BLaER1 (cell line): ENCODE data around the gene TMEM161B.
A peak's percentile ranks its signal among the peaks of the same experiment; 100 is the strongest.
"Not testable (repeated sequence)": the region's sequence is repeated elsewhere in the genome, so short reads cannot be mapped to it uniquely, and the experiment has no call there.

Source experiments
- H3K27ac ChIP-seq: shearing (Covaris generic); formaldehyde crosslinking; 2 replicates; pipeline ENCODE4 v1.8.1; 2022
- H3K27me3 ChIP-seq: shearing (Covaris generic); formaldehyde crosslinking; 2 replicates; pipeline ENCODE4 v1.8.1; 2022
- H3K36me3 ChIP-seq: shearing (Covaris generic); formaldehyde crosslinking; 2 replicates; pipeline ENCODE4 v1.8.1; 2022
- H3K4me1 ChIP-seq: shearing (Covaris generic); formaldehyde crosslinking; 2 replicates; pipeline ENCODE4 v1.8.1; 2022
- H3K4me2 ChIP-seq: shearing (Covaris generic); formaldehyde crosslinking; 2 replicates; pipeline ENCODE4 v1.8.1; 2022
- H3K4me3 ChIP-seq: shearing (Covaris generic); formaldehyde crosslinking; 2 replicates; pipeline ENCODE4 v1.8.1; 2022
- H3K9ac ChIP-seq: shearing (Covaris generic); formaldehyde crosslinking; 2 replicates; pipeline ENCODE4 v1.8.1; 2022
- H3K9me3 ChIP-seq: shearing (Covaris generic); formaldehyde crosslinking; 2 replicates; pipeline ENCODE4 v1.8.1; 2022
- H4K20me1 ChIP-seq: shearing (Covaris generic); formaldehyde crosslinking; 2 replicates; pipeline ENCODE4 v1.8.1; 2022
- Cebpa-rat ChIP-seq: shearing (Covaris generic); IDR thresholded peaks from 2 replicates; pipeline ENCODE4 v1.8.1; 2022

TMEM161B gene

DNA sequence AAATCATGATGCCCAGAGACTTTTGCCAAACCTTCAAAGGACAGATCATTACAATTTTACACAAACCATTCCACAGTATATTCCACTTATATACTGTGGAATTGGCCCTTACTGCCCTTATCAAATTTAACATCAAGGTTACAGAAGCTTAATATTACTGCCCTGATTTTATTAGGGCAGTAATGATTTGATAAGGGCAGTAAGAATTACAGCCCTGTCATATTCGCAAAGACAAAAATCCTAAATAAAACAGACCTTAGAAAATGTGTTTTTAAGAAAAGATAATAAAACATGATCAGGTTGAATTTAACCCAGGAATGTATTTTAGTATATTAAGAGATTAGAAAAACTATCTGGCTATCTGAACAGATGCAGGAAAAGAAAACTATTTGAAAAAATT lies 7.7 kb upstream of the TMEM161B start:
- H3K27me3 ChIP-seq = no peaks in the 10 kb centered on the region
- no peak for TF ChIP-seq Cebpa-rat
- H3K9ac ChIP-seq = no peak overlapping the region
- no peak overlapping the region for H3K27ac ChIP-seq
- no peaks in the 10 kb centered on the region for H3K4me1 ChIP-seq
- no peak overlapping the region for H3K4me3 ChIP-seq
- H3K4me2 ChIP-seq = no peak overlapping the region
- H3K36me3 ChIP-seq = peaks cover 18% of the 10 kb centered on the region
- no peaks in the 10 kb centered on the region for H4K20me1 ChIP-seq
- no peaks in the 10 kb centered on the region for H3K9me3 ChIP-seq

DNA sequence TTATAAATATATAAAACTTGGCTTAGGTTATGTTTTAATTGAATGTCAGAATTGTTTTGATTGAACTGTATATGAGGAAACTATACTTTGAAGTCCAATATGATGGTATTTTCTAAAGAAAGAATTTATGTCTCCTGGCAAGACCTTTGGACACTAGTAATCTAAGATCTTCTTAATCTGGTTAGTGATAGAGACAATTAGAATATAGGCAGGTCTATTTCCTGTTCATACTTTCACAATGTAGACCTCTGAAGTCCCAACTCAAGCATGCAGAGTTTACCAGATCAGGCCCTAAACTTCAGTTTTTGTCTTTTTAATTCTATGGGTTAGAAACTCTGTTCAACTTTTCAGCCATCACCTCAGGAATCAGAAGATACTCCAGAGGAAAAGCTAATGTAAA lies 6.9 kb upstream of the TMEM161B start:
- Histone ChIP-seq H3K9ac (no peak overlapping the region), H3K4me3 (no peak overlapping the region), H3K36me3 (peaks cover 20% of the 10 kb centered on the region), H3K27me3 (no peaks in the 10 kb centered on the region), H3K4me1 (peaks cover 4% of the 10 kb centered on the region), H4K20me1 (no peaks in the 10 kb centered on the region), H3K27ac (no peak overlapping the region), H3K4me2 (no peak overlapping the region), H3K9me3 (no peaks in the 10 kb centered on the region)
- TF ChIP-seq Cebpa-rat = no peak

DNA sequence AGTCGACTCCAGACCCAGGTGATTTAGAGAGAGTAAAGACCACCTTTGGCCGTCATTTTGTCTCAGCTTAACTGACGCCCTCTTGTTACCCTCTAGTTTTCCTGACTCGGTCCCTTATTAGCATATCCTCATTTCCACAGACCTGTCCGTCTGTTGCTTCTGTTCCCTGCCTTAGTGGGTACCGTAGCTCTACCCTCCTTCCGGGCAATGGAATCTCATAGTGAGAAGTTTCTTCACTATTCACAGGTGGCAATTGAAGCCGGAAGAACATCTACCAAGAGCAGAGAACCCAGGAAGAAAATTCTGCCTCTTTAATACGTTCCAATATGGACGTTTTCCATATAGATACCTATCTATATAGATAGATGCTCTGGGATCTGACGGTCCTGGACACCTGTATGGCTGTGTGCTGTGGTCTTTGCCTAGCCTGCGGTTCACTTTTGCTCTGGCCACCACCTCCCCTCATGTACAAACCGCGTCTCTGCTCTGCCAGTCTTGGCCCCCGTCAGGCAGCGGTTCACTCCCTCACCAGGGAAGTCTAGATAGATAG lies 652 bp upstream of the TMEM161B start:
- Histone ChIP-seq H3K4me2 (peak overlapping the region; percentile 79), H3K27ac (peak overlapping the region; percentile 64), H3K4me1 (peaks cover 31% of the 10 kb centered on the region), H3K27me3 (no peaks in the 10 kb centered on the region), H3K9me3 (peaks cover 15% of the 10 kb centered on the region), H3K36me3 (peaks cover 32% of the 10 kb centered on the region), H3K4me3 (peak overlapping the region; percentile 77), H3K9ac (peak overlapping the region; percentile 77), H4K20me1 (no peaks in the 10 kb centered on the region)
- no peak for TF ChIP-seq Cebpa-rat

DNA sequence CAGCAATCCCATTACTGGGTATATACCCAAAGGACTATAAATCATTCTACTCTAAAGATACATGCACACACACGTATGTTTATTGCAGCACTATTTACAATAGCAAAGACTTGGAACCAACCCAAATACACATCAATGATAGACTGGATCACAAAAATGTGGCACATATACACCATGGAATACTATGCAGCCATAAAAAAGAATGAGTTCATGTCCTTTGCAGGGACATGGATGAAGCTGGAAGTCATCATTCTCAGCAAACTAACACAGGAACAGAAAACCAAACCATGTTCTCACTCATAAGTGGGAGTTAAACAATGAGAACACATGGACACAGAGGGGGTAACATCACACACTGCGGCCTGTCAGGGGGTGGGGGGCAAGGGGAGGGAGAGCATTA lies 4.1 kb downstream of the TMEM161B start:
- Histone ChIP-seq H4K20me1 (peaks cover 38% of the 10 kb centered on the region), H3K36me3 (peaks cover 24% of the 10 kb centered on the region), H3K4me1 (peaks cover 17% of the 10 kb centered on the region), H3K9me3 (peaks cover 22% of the 10 kb centered on the region)
- H3K27me3 ChIP-seq, H3K4me2 ChIP-seq, H3K4me3 ChIP-seq, H3K9ac ChIP-seq, H3K27ac ChIP-seq: not testable (repeated sequence)

- Histone ChIP-seq H3K4me2 (no peak overlapping the region), H3K27me3 (no peaks in the 10 kb centered on the region), H3K9me3 (peaks cover 22% of the 10 kb centered on the region), H3K9ac (no peak overlapping the region), H3K4me1 (peaks cover 13% of the 10 kb centered on the region), H3K4me3 (no peak overlapping the region), H3K27ac (no peak overlapping the region), H4K20me1 (peaks cover 51% of the 10 kb centered on the region), H3K36me3 (peaks cover 24% of the 10 kb centered on the region)
- no peak for TF ChIP-seq Cebpa-rat
These were observed 5.3 kb downstream of the TMEM161B start for GRCh38 chr5:88263349-88263748.

- Histone ChIP-seq H3K9ac (no peak overlapping the region), H3K4me2 (no peak overlapping the region), H3K4me1 (peaks cover 1% of the 10 kb centered on the region; the same call in 1 of the 2 replicates), H3K27ac (no peak overlapping the region), H3K27me3 (no peaks in the 10 kb centered on the region), H3K4me3 (no peak overlapping the region), H4K20me1 (peaks cover 61% of the 10 kb centered on the region), H3K9me3 (peaks cover 22% of the 10 kb centered on the region), H3K36me3 (peaks cover 24% of the 10 kb centered on the region)
- no peak for TF ChIP-seq Cebpa-rat
These were observed 6.5 kb downstream of the TMEM161B start for GRCh38 chr5:88262116-88262515.

- H4K20me1 ChIP-seq = peaks cover 70% of the 10 kb centered on the region
- H3K36me3 ChIP-seq = 0 out of 2 replicates have a peak, but pooled peaks cover 7% of the 10 kb centered on the region
- TF ChIP-seq Cebpa-rat = no peak
- H3K9me3 ChIP-seq = 0 out of 2 replicates have a peak, but pooled peaks cover under 1% of the 10 kb centered on the region
- H3K4me2 ChIP-seq = no peak overlapping the region
- no peaks in the 10 kb centered on the region for H3K4me1 ChIP-seq
- H3K9ac ChIP-seq = no peak overlapping the region
- H3K27ac ChIP-seq = no peak overlapping the region
- H3K27me3 ChIP-seq = no peaks in the 10 kb centered on the region
- H3K4me3 ChIP-seq = no peak overlapping the region
These were observed 10.0 kb downstream of the TMEM161B start for GRCh38 chr5:88258636-88259035.

GRCh38 chr5:88256872-88257271 lies 11.8 kb downstream of the TMEM161B start:
- Histone ChIP-seq H3K4me1 (no peaks in the 10 kb centered on the region), H4K20me1 (peaks cover 59% of the 10 kb centered on the region), H3K9me3 (no peaks in the 10 kb centered on the region), H3K36me3 (0 out of 2 replicates have a peak, but pooled peaks cover 3% of the 10 kb centered on the region), H3K27ac (no peak overlapping the region), H3K4me2 (no peak overlapping the region), H3K9ac (no peak overlapping the region), H3K4me3 (no peak overlapping the region), H3K27me3 (no peaks in the 10 kb centered on the region)
- TF ChIP-seq Cebpa-rat = no peak

DNA sequence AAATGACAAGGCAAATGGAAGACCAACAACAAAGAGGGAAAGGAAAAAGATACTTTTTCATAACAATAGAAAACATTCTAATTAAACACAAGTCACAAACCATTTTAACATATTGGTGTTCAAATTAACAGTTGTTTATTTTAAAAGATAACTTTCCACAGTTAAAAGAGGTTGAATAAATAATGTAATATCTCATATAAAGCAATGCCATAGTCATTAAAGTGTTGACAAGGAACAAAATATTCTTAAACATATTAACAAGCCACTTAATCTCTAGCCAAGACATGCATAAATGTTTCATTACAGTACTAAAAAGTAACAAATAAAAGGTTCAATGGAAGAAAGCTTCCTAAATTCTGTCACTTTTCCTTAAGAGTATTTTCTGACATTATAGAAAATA lies 12.6 kb downstream of the TMEM161B start:
- TF ChIP-seq Cebpa-rat = no peak
- H3K27ac ChIP-seq = no peak overlapping the region
- no peak overlapping the region for H3K4me3 ChIP-seq
- no peaks in the 10 kb centered on the region for H3K27me3 ChIP-seq
- H3K36me3 ChIP-seq = 0 out of 2 replicates have a peak, but pooled peaks cover 3% of the 10 kb centered on the region
- H3K4me1 ChIP-seq = no peaks in the 10 kb centered on the region
- H3K4me2 ChIP-seq = no peak overlapping the region
- H4K20me1 ChIP-seq = peaks cover 57% of the 10 kb centered on the region
- H3K9ac ChIP-seq = no peak overlapping the region
- no peaks in the 10 kb centered on the region for H3K9me3 ChIP-seq

DNA sequence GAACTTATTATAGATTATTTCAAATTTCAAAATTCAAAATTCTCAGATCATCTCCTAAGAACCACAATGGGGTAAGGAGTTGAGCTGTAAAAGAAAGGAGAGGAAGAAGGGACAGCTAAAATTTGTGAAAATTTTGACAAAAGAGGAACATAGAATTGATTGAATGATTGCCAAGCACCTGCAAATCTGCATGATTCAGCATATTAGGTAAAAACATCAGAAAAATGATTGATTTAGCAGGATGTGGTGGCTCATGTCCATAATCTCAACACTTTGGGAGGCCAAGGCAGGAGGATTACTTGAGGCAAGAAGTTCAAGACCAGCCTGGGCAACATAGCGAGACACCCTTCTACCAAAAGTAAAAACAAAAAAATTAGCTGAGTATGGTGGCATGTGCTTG lies 14.3 kb downstream of the TMEM161B start:
- Histone ChIP-seq H3K27ac (no peak overlapping the region), H3K4me1 (no peaks in the 10 kb centered on the region), H3K4me2 (no peak overlapping the region), H3K9me3 (no peaks in the 10 kb centered on the region), H3K4me3 (no peak overlapping the region), H3K27me3 (no peaks in the 10 kb centered on the region), H4K20me1 (peaks cover 59% of the 10 kb centered on the region), H3K9ac (no peak overlapping the region), H3K36me3 (no peaks in the 10 kb centered on the region)
- TF ChIP-seq Cebpa-rat = no peak
